K562 (cell line): Measurements from ENCODE around the gene CISD3. TPM values are rescaled to one million over a fixed set of nuclear protein-coding genes. Genes with fewer than 3 reads are reported as not detected.

Experiments used
- BCOR ChIP-seq: fragments of 450-650 bp; IDR thresholded peaks from 2 replicates; pipeline ENCODE4 v1.6.1; 2016
- CEBPB ChIP-seq: fragments of 450-650 bp; IDR thresholded peaks from 2 replicates; pipeline ENCODE4 v1.6.1; 2016; ENCODE audit warnings: missing genetic modification characterization, missing compliant biosample characterization
- CHD1 ChIP-seq: fragments of 200-600 bp; sonication (generic); IDR thresholded peaks from one replicate; pipeline ENCODE4 v1.6.1; 2012; ENCODE audit warnings: mild to moderate bottlenecking, moderate library complexity, low read length, inconsistent platforms
- EP400 ChIP-seq: fragments of 450-650 bp; IDR thresholded peaks from 2 replicates; pipeline ENCODE4 v1.6.1; 2017; ENCODE audit warnings: antibody characterized with exemption, mild to moderate bottlenecking, moderate library complexity
- GABPB1 ChIP-seq: sonication (generic); formaldehyde crosslinking; IDR thresholded peaks from 2 replicates; pipeline ENCODE4 v1.8.0; 2022; ENCODE audit warnings: mild to moderate bottlenecking, missing genetic modification reagents
- GTF2A2 ChIP-seq: IDR thresholded peaks from 2 replicates; pipeline ENCODE4 v1.6.1; 2016; ENCODE audit warnings: mild to moderate bottlenecking, missing genetic modification characterization, missing compliant biosample characterization
- MCM7 ChIP-seq, 2 experiments: fragments of 450-650 bp; IDR thresholded peaks; 2 replicates each; pipeline ENCODE4 v1.6.1; 2016 to 2018
- MEIS2 ChIP-seq: fragments of 450-650 bp; IDR thresholded peaks from 2 replicates; pipeline ENCODE4 v1.6.1; 2014; ENCODE audit warnings: mild to moderate bottlenecking; ENCODE audit not compliant: partially characterized antibody
- RFX5 ChIP-seq: IDR thresholded peaks from 2 replicates; pipeline ENCODE4 v1.6.1; 2011; ENCODE audit warnings: low read depth, mild to moderate bottlenecking, improper control_type of control experiment, low read length
- SIN3A ChIP-seq, 2 experiments: fragments of 150-350 bp in 1 of 2; IDR thresholded peaks; 2 replicates each; pipeline ENCODE4 v1.6.1; 2011 to 2016; ENCODE audit warnings: borderline replicate concordance in 2 of 2, low read depth in 2 of 2, low read length in 2 of 2, mild to moderate bottlenecking in 2 of 2, moderate library complexity in 2 of 2; ENCODE audit not compliant: control insufficient read depth in 1 of 2
- SMAD4 ChIP-seq: fragments of 250-450 bp; sonication (Bioruptor Pico); conservative IDR thresholded peaks from 2 replicates; pipeline ENCODE4 v1.8.0; 2021; ENCODE audit warnings: inconsistent platforms, mild to moderate bottlenecking, moderate library complexity
- ZNF121 ChIP-seq: sonication (generic); formaldehyde crosslinking; conservative IDR thresholded peaks from 2 replicates; pipeline ENCODE4 v1.8.0; 2022; ENCODE audit warnings: missing genetic modification reagents
- ZNF184 ChIP-seq: sonication (generic); formaldehyde crosslinking; IDR thresholded peaks from 2 replicates; pipeline ENCODE4 v1.5.0; 2020; ENCODE audit warnings: missing genetic modification reagents
- ZNF436 ChIP-seq: fragments of 250-450, 450-650 bp; sonication (Bioruptor Pico); formaldehyde crosslinking; IDR thresholded peaks from 2 replicates; pipeline ENCODE4 v1.7.0; 2020; ENCODE audit warnings: mild to moderate bottlenecking
- polyA plus RNA-seq, 8 experiments: library from polyadenylated mRNA; depleted of rRNA in 4 of 8; stranded (reverse) in 5 of 8; unstranded in 3 of 8; fragments of >200 nt; fragmentation: Nextera tagmentation in 2 of 8; fragmentation: Illumina TruSeq in 1 of 8; extraction: Ambion mirVana in 2 of 8; extraction: Trizol in 1 of 8; gene quantifications; 2 replicates each; pipeline versions ENCODE4 v1.2.1 to v1.2.3, GENCODE V29; 2011 to 2014; ENCODE audit warnings: inconsistent platforms in 1 of 8, missing spikeins in 1 of 8
- total RNA-seq, 7 experiments: library from RNA; depleted of rRNA in 6 of 7; stranded (reverse); fragments of >200 nt in 6 of 7; fragmentation: Illumina TruSeq in 2 of 7; extraction: Trizol in 2 of 7; gene quantifications; 2 replicates each; pipeline versions ENCODE4 v1.2.1 to v1.2.3, GENCODE V29; 2011 to 2021; ENCODE audit warnings: low replicate concordance in 1 of 7
- TF ChIP-seq, protein P1 (sequence below): sonication (generic); formaldehyde crosslinking; IDR thresholded peaks from 2 replicates; pipeline ENCODE4 v1.8.1; 2023; ENCODE audit warnings: mild to moderate bottlenecking, missing genetic modification reagents
- TF ChIP-seq, protein P2 (sequence below): fragments of 450-650 bp; IDR thresholded peaks from 2 replicates; pipeline ENCODE4 v1.7.0; 2016; ENCODE audit warnings: borderline replicate concordance
- TF ChIP-seq, protein P3 (sequence below): sonication (generic); formaldehyde crosslinking; IDR thresholded peaks from 2 replicates; pipeline ENCODE4 v1.8.1; 2023; ENCODE audit warnings: mild to moderate bottlenecking, missing genetic modification reagents, moderate library complexity
- TF ChIP-seq, protein P4 (sequence below): fragments of 450-650 bp; IDR thresholded peaks from 2 replicates; pipeline ENCODE4 v1.6.1; 2017; ENCODE audit warnings: mild to moderate bottlenecking, moderate library complexity
- TF ChIP-seq, protein P5 (sequence below), 2 experiments: fragments of 450-650 bp in 1 of 2; sonication (generic) in 1 of 2; formaldehyde crosslinking; conservative IDR thresholded peaks; 2 replicates each; pipeline versions ENCODE4 v1.4.0 to v1.8.1; 2020 to 2022; ENCODE audit warnings: mild to moderate bottlenecking in 1 of 2, missing genetic modification reagents in 1 of 2
- TF ChIP-seq, protein P6 (sequence below), 2 experiments: fragments of 200-800 bp in 1 of 2; sonication (Bioruptor generic) in 1 of 2; sonication (generic) in 1 of 2; formaldehyde crosslinking in 1 of 2; IDR thresholded peaks in 1 of 2; conservative IDR thresholded peaks in 1 of 2; 2 replicates each; pipeline versions ENCODE4 v1.5.0 to v1.6.1; 2016 to 2020; ENCODE audit warnings: missing compliant biosample characterization in 1 of 2, missing genetic modification characterization in 1 of 2, missing genetic modification reagents in 1 of 2

The CISD3 gene
- total and polyA plus RNA-seq, 9 of the 15 experiments (the other 6 are each of a cell fraction or from before 2014, with no cell fraction given): 5.0 to 60.7 (median 15.7) TPM

DNA sequence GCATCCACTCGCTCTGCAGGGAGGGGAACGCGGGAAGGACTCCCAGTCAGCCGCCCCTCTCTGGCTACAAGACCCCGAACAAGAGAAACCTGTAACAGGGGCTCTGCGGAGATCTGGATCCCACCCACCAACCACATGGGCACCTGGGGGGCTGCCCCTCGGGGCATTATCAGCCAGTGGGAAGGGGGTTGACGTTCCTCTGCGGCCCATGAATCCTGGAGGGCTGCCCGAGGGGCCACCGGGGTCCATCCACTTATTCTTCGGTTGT is 19.8 kb downstream of the CISD3 start (continued):
- TF ChIP-seq, protein P1, sequence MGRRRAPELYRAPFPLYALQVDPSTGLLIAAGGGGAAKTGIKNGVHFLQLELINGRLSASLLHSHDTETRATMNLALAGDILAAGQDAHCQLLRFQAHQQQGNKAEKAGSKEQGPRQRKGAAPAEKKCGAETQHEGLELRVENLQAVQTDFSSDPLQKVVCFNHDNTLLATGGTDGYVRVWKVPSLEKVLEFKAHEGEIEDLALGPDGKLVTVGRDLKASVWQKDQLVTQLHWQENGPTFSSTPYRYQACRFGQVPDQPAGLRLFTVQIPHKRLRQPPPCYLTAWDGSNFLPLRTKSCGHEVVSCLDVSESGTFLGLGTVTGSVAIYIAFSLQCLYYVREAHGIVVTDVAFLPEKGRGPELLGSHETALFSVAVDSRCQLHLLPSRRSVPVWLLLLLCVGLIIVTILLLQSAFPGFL (CRISPR knock-in tag): 0 out of 2 replicates have a peak, but pooled peaks have one; percentile 67
- TF ChIP-seq SIN3A (IDR thresholded peaks at IDR 0.05; ENCODE audit: borderline replicate concordance in 2 of 2, control insufficient read depth in 1 of 2, low read depth in 2 of 2, low read length in 2 of 2): 0 out of 4 replicates have a peak, but pooled peaks of 1 of the 2 experiments have one; percentile 11
- TF ChIP-seq MEIS2: no peak
- no peak for TF ChIP-seq ZNF121 (CRISPR knock-in tag)
- no peak for TF ChIP-seq GTF2A2 (tag)
- TF ChIP-seq, protein P2, sequence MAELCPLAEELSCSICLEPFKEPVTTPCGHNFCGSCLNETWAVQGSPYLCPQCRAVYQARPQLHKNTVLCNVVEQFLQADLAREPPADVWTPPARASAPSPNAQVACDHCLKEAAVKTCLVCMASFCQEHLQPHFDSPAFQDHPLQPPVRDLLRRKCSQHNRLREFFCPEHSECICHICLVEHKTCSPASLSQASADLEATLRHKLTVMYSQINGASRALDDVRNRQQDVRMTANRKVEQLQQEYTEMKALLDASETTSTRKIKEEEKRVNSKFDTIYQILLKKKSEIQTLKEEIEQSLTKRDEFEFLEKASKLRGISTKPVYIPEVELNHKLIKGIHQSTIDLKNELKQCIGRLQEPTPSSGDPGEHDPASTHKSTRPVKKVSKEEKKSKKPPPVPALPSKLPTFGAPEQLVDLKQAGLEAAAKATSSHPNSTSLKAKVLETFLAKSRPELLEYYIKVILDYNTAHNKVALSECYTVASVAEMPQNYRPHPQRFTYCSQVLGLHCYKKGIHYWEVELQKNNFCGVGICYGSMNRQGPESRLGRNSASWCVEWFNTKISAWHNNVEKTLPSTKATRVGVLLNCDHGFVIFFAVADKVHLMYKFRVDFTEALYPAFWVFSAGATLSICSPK: no peak
- TF ChIP-seq BCOR: no peak
- TF ChIP-seq CEBPB (tag): no peak
- 0 out of 2 replicates have a peak, but pooled peaks have one; percentile 3 for TF ChIP-seq GABPB1 (CRISPR knock-in tag)
- no peak for TF ChIP-seq RFX5
- 0 out of 2 replicates have a peak, but pooled peaks have one; percentile 1 for TF ChIP-seq SMAD4 (CRISPR knock-in tag)
- TF ChIP-seq, protein P3, sequence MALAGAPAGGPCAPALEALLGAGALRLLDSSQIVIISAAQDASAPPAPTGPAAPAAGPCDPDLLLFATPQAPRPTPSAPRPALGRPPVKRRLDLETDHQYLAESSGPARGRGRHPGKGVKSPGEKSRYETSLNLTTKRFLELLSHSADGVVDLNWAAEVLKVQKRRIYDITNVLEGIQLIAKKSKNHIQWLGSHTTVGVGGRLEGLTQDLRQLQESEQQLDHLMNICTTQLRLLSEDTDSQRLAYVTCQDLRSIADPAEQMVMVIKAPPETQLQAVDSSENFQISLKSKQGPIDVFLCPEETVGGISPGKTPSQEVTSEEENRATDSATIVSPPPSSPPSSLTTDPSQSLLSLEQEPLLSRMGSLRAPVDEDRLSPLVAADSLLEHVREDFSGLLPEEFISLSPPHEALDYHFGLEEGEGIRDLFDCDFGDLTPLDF (CRISPR knock-in tag): no peak
- TF ChIP-seq, protein P4, sequence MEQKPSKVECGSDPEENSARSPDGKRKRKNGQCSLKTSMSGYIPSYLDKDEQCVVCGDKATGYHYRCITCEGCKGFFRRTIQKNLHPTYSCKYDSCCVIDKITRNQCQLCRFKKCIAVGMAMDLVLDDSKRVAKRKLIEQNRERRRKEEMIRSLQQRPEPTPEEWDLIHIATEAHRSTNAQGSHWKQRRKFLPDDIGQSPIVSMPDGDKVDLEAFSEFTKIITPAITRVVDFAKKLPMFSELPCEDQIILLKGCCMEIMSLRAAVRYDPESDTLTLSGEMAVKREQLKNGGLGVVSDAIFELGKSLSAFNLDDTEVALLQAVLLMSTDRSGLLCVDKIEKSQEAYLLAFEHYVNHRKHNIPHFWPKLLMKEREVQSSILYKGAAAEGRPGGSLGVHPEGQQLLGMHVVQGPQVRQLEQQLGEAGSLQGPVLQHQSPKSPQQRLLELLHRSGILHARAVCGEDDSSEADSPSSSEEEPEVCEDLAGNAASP: no peak
- TF ChIP-seq, protein P5, sequence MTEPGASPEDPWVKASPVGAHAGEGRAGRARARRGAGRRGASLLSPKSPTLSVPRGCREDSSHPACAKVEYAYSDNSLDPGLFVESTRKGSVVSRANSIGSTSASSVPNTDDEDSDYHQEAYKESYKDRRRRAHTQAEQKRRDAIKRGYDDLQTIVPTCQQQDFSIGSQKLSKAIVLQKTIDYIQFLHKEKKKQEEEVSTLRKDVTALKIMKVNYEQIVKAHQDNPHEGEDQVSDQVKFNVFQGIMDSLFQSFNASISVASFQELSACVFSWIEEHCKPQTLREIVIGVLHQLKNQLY (CRISPR knock-in tag; conservative IDR thresholded peaks at IDR 0.05): no peak
- TF ChIP-seq MCM7 (IDR thresholded peaks at IDR 0.05): no peak
- TF ChIP-seq, protein P6, sequence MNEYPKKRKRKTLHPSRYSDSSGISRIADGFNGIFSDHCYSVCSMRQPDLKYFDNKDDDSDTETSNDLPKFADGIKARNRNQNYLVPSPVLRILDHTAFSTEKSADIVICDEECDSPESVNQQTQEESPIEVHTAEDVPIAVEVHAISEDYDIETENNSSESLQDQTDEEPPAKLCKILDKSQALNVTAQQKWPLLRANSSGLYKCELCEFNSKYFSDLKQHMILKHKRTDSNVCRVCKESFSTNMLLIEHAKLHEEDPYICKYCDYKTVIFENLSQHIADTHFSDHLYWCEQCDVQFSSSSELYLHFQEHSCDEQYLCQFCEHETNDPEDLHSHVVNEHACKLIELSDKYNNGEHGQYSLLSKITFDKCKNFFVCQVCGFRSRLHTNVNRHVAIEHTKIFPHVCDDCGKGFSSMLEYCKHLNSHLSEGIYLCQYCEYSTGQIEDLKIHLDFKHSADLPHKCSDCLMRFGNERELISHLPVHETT (CRISPR knock-in tag; conservative IDR thresholded peaks at IDR 0.05 in 1 of 2, IDR thresholded peaks at IDR 0.05 in 1 of 2): no peak
- TF ChIP-seq CHD1: peak; percentile 66
- peak; percentile 30; the same call in 1 of the 2 replicates for TF ChIP-seq EP400
- no peak for TF ChIP-seq ZNF184 (CRISPR knock-in tag)
- TF ChIP-seq ZNF436 (CRISPR knock-in tag): no peak
